NCI-H446 treated with DMSO at 0.1 percent for 48 hours (cell line): ENCODE measurements around the gene TPPP.

Source experiments
- DNase-seq: peaks from one replicate; lab custom pipeline; 2025; lab: John Stamatoyannopoulos, UW

TPPP gene

DNA sequence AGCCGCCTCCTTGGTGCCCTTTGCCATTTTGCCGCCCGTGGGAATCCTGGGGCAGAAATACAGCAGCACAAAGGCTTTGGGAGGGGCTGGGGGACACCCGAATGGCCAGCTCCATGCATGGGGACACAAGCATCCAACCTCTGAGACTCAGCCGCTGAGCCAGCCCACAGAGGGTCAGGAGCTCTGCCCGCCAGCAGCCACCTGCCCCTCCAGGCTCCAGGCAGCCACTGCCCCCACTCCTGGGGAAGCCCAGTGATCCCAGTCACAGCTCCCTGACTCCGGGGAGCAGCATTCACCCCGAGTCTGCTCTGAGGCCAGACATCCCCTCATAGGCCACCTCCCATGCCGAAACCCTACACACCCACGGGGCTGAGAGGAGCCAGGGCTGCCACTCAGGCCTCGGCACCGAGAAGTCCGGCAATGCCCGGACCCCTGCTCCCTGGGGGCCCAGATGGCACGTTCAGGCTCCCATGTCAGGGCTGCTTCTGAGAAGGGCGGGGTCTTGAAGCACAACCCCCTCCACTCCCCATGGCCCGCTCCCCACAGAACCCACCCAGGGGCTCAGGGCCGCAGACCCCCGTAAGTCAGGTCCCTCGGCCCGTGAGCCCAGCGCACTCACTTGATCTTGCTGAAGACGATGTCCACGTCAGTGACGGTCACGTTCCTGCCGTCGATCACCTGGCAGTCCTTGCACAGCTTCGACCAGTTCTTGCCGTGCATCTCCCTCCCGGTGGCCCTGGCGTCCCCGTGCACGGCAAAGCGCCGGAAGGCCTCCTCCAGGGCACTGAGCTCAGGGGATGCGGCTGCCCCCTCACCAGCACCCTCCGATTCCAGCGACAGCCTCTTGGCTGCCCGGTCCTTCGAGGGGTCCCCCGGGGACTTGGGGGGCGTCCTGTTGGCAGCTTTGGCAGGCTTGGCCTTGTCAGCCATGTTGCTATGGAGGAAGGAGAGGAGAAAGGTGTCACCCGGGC, 15.7 kb downstream of the TPPP start:
- no peak for DNase-seq

GRCh38 chr5:676699-677076, 16.5 kb downstream of the TPPP start:
- DNase-seq = no peak

GRCh38 chr5:675871-676698, 17.1 kb downstream of the TPPP start:
- no peak for DNase-seq

- no peak for DNase-seq
These were observed 17.9 kb downstream of the TPPP start for GRCh38 chr5:675111-675870.

DNA sequence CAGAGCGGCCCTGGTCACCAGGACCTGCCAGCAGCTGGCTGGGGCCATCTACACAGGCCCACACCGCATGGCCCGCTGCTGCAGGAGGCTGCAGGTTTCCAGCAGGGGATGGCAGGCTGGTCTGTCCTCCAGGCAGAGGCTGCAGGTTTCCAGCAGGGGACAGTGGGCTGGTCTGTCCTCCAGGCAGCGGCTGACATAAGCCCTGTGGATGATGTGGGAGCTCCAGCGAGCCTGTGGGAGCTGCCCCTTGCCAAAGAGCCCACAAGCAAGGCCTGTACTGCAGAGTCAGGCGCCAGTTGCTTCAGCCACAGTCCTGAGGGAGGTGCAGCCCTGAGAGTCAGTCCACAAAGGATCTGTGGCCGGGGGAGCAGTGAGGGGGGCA, 18.5 kb downstream of the TPPP start:
- no peak for DNase-seq

DNA sequence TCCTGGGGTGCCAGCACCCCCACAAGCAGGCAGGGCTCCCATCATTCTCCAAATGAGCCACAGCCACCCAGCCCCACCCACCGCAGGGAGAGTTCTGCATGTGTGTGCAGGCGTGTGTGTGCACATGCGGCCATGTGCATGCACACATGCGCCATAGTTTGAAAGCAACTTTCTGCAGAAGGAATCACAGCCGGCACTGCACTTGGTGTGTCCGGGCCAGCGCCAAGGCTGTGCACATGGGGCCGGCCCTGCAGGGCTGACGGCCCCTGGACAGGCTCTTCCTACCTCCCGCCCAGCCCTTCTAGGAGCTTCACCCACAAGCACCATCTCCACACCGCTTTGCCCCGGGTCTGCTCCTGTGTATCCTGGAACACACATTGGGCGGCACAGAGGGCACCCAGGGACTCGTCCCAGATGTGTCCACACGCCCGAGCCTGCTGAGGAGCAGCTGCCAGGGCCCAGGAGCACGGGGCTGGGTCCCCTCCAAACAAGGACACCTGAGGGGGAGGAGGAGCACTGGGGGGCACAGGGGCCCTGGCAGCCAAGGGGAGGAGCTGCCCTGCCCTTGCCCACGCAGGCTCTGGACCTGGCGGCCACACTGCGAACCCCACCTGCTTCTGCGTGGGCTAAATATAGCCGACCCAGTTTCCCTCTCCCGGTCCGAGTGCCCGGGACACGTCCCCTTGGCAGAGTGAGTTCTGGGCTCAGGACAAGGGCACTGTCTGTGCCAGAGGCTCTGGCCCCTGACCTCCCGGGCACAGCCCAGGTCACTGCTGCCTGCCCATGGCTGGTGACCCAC, 19.1 kb downstream of the TPPP start:
- DNase-seq = no peak

- no peak for DNase-seq
These were observed 19.9 kb downstream of the TPPP start for GRCh38 chr5:673161-673830.

- DNase-seq = peak; percentile 48
These were observed 20.6 kb downstream of the TPPP start for GRCh38 chr5:672329-673160.

GRCh38 chr5:671459-672328, 21.5 kb downstream of the TPPP start:
- no peak for DNase-seq

DNA sequence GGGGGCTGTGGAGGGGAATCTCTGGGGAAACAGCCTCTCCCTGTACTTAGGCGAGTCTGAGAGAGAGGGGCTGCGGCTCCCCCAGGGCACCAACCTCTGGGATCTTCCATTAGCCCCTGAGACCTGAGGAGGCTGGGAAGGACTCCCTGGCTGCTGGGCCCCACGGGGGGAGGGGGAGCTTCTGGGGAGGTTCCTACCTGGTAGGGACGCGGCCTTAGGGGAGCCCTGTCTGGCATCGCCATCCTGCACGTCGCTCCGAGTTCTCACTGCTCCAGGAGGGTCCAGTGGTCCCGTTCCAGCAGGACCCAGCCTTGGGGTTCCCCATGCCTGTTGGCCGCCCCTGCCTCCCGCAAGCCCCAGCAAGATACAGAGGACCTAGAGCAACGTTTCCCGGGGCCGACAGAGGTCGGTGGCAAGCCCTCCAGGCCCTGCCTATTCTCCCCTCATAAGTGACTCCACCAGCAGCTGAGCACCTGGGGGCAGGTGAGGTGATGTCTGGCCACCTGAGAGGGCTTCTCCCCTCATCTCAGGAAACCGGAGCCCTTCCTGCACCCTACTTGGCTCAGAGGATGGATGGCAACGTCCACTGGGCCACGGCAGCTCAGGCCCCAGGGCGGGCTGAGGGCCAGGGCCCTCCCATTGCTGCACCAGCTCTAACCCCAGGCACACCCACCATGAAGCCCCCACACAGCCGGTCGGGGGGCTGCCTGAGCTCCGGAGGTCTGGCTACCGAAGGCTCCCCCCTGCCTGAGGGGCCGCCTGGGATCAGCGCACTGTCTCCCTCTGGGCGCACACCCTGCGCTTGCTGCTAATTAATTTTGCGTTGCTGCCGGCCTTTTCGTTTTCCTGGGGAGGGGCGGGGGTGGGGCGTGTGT, 22.5 kb downstream of the TPPP start:
- no peak for DNase-seq

DNA sequence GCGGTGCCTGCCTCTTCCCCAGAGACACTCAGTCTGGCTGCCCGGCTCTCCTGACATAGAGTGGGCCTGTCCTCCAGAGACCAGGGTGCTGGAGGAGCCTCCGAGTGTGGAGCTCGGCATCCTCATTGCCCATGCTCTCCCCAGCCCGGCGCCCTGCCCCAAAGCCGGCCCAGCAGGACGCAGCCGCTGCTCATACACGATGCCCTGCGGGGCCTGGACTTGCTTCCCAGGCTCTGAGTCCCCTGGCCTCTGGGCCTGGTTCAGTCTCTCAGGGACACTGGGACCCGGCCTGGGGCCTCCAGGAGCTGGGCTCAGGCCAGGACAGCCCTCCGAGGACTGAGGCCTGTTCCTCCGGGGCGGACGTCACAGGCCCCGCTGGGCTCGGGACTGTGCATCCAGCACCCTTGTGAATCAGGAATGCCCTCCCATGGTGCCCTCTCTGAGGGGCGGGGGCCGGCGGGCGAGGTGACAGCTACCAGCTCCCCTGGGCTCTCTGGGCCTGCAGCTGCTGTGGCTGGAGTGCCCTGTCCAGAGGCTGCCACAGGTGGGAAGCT, 23.2 kb downstream of the TPPP start:
- DNase-seq = no peak

DNA sequence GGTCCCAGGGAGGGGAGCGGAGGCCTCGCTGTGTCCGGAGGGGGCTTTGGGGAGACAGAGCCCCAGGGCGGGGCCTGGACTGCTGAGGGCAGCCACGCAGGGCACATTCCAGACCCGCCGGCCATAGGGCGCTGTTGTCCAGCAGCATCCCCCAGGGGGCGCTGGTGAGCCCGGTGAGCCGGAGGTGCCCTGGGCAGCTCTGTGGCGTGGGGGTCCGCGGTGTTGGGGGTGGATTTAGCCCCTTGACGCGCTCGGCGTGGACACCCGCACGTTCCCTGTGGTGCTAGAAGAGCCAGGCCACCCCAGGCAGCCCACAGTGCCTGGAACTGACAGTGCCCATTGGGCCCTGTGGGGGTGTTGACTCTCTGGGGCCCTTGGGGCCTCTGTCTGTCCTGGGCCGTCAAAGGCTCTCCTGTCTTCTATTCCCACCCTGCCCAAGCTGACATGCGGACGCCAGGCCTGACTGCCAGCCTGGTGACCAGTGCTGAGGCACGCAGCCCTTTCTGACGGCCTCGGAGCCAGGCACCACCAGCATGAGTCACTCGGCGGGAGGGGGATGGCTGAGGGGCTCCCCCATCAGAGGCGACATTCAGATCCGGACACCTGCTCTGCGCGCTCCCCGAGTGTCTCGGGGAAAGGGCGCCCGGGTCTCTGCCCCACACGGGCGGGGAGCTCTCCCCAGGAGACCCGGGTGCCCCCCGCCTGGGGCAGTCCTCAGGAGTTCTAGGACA, 23.9 kb downstream of the TPPP start:
- no peak for DNase-seq

DNA sequence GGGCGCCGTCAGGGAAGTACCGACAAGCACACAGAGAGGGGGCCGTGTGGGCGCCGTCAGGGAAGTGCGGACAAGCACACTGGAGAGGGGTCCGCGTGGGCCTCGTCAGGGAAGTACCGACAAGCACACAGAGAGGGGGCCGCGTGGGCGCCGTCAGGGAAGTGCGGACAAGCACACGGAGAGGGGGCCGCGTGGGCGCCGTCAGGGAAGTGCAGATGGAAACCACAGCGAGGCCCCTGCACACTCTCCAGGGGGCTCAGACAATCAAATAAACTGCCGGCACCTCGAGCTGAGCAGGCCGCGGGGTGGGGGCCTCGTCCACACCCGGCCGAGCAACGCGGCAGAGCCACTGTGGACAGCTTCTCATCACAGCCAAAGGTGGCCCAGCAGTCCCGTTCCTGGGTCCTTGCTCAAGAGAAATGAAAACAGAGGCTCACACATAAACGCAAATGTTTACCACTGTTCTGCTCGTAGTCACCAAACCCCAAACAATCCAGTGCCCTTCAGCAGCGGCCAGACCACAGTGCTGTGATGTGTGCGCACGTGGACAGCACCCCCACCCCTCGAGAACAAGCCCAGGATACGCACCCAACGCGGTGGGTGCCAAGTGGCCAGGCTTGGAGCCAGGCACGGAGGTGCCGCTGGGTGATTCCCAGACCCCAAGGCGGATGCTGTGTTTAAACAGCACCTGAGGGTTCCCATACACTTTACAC, 24.7 kb downstream of the TPPP start:
- no peak for DNase-seq

DNA sequence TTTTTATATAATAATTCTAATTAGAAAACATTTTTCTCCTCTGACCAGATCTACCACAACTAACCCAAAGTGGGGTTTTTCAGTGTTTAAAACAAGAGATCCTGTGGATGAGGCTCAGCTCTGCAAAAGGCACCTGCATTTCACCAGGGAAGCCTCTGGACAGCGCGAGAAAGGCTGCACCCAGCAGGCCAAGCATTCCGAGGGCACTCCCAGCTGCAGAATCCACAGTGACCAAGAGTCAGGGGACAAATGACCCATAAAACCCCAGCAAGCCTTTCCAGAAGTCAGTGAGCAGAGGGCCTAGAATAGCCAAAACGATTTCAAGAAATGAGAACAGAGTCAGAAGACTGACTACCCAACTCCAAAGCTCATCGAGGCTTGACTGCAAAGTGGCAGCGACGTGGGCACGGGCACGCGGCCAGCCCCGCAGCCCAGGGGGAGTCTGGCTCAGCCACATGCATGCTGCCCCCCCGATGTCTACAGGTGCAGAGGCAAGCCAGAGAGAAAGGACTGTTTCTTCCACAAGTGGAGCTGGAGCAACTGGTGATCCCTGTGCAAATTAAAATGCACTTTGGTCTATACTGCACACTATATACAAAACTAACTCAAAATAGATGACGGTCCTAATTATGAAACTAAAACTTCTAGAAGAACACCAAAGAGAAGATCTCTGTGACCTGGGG, 26.2 kb downstream of the TPPP start:
- DNase-seq = no peak

DNA sequence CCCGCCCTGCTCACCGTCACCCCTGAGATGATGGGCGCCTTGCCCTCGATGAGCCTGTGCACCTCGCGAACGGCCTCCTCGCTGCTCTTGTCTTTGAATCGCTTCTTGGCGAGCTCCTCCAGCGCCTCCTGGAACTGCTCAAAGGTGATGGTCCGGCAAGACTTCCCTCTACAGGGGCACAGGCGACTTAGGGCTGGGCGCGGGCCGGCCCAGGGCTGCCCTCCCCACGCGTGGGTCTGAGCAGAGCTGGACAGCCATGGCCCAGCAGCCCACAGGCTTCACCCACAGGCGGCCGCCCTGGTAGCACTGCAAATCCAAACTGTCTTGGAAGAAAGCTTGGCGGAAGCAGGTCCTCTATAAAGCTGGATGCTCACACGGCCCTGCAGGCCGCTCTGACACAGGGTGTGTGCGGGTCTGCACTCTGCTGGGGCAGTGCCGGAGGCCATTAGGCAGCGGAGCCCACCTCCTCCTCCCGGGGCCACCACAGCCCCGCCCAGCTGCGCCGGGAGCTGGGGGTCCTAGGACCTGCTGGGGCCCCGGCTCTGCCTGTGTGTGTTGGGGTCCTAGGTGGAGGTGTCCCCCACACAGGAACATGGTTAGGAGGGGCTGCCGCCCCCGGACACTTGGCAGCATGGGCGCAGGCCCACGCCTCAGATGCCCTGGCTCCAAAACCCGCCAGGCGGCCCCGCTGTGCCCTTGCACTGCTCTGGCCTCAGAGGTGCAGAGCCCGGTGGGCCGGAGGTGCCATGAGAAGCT, 27.0 kb downstream of the TPPP start:
- DNase-seq = no peak
